Nephron (organoid): Measurements from ENCODE around the gene COL4A6.

Source experiments
- H3K27ac Mint-ChIP-seq, 3 experiments: 2 replicates each; pipeline ENCODE4 v1.8.0; 2020; ENCODE audit warnings: mixed read lengths in 3 of 3, mild to moderate bottlenecking in 2 of 3, moderate library complexity in 1 of 3
- H3K27me3 Mint-ChIP-seq: 2 replicates; pipeline ENCODE4 v1.8.0; 2021; ENCODE audit warnings: low read depth, mild to moderate bottlenecking, moderate library complexity, mixed read lengths
- H3K36me3 Mint-ChIP-seq: 2 replicates; pipeline ENCODE4 v1.8.0; 2020; ENCODE audit warnings: low read depth, mixed read lengths
- H3K4me1 Mint-ChIP-seq: 2 replicates; pipeline ENCODE4 v1.8.0; 2020; ENCODE audit warnings: mixed read lengths
- H3K4me3 Mint-ChIP-seq, 3 experiments: 2 replicates each; pipeline ENCODE4 v1.8.0; 2020; ENCODE audit warnings: mild to moderate bottlenecking in 3 of 3, mixed read lengths in 3 of 3, moderate library complexity in 2 of 3
- H3K9me3 Mint-ChIP-seq: 2 replicates; pipeline ENCODE4 v1.8.0; 2020; ENCODE audit warnings: mixed read lengths
- CTCF ChIP-seq, 3 experiments: fragments of 200-600 bp; sonication (generic); IDR thresholded peaks; one replicate each; pipeline ENCODE4 v1.5.0; 2021; ENCODE audit warnings: antibody characterized with exemption in 3 of 3; ENCODE audit not compliant: unreplicated experiment in 3 of 3

The COL4A6 gene

GRCh38 chrX:108313669-108314068 is 124.6 kb downstream of the COL4A6 start:
- H3K4me1 Mint-ChIP-seq, result peaks cover 44% of the 10 kb centered on the region
- H3K4me3 Mint-ChIP-seq, result no peak overlapping the region
- peaks cover 8% of the 10 kb centered on the region for H3K36me3 Mint-ChIP-seq
- H3K27me3 Mint-ChIP-seq, result no peaks in the 10 kb centered on the region
- H3K9me3 Mint-ChIP-seq, result peaks cover 7% of the 10 kb centered on the region
- TF ChIP-seq CTCF (IDR thresholded peaks at IDR 0.05; ENCODE audit: unreplicated experiment in 3 of 3), result no peak
- H3K27ac Mint-ChIP-seq, result no peak overlapping the region

GRCh38 chrX:108312957-108313356 is 125.3 kb downstream of the COL4A6 start:
- H3K27ac Mint-ChIP-seq, result peak overlapping the region; percentile 47 to 79 (median 72)
- peaks cover 7% of the 10 kb centered on the region for H3K9me3 Mint-ChIP-seq
- peaks cover 8% of the 10 kb centered on the region for H3K36me3 Mint-ChIP-seq
- no peaks in the 10 kb centered on the region for H3K27me3 Mint-ChIP-seq
- H3K4me3 Mint-ChIP-seq, result no peak overlapping the region
- no peak for TF ChIP-seq CTCF (IDR thresholded peaks at IDR 0.05; ENCODE audit: unreplicated experiment in 3 of 3)
- H3K4me1 Mint-ChIP-seq, result peaks cover 46% of the 10 kb centered on the region

GRCh38 chrX:108312011-108312410 is 126.2 kb downstream of the COL4A6 start:
- Mint-ChIP-seq H3K4me1 (peaks cover 46% of the 10 kb centered on the region), H3K27me3 (no peaks in the 10 kb centered on the region), H3K27ac (peak overlapping the region; percentile 66 to 79 (median 72)), H3K9me3 (peaks cover 5% of the 10 kb centered on the region), H3K36me3 (peaks cover 6% of the 10 kb centered on the region), H3K4me3 (no peak overlapping the region)
- TF ChIP-seq CTCF (IDR thresholded peaks at IDR 0.05; ENCODE audit: unreplicated experiment in 3 of 3), result no peak

- Mint-ChIP-seq H3K4me3 (no peak overlapping the region), H3K9me3 (no peaks in the 10 kb centered on the region), H3K36me3 (no peaks in the 10 kb centered on the region), H3K4me1 (peaks cover 46% of the 10 kb centered on the region), H3K27me3 (no peaks in the 10 kb centered on the region), H3K27ac (peak overlapping the region; percentile 72 to 84 (median 79))
- no peak for TF ChIP-seq CTCF (IDR thresholded peaks at IDR 0.05; ENCODE audit: unreplicated experiment in 3 of 3)
Measured at GRCh38 chrX:108310506-108310905, 127.7 kb downstream of the COL4A6 start.

GRCh38 chrX:108309144-108309543 is 129.1 kb downstream of the COL4A6 start:
- Mint-ChIP-seq H3K27ac (peak overlapping the region; percentile 63 to 76 (median 70)), H3K4me1 (peaks cover 43% of the 10 kb centered on the region), H3K36me3 (no peaks in the 10 kb centered on the region), H3K4me3 (no peak overlapping the region), H3K9me3 (no peaks in the 10 kb centered on the region), H3K27me3 (no peaks in the 10 kb centered on the region)
- no peak for TF ChIP-seq CTCF (IDR thresholded peaks at IDR 0.05; ENCODE audit: unreplicated experiment in 3 of 3)
